GM21737 (cell line): ENCODE data around the gene MYO1D.

ENCODE experiments used
- ATAC-seq: cut with Tn5 transposase; IDR thresholded peaks from one replicate; pipeline ENCODE4 v1.9.1; 2021; ENCODE audit warnings: mild to moderate bottlenecking, moderate library complexity; ENCODE audit not compliant: unreplicated experiment

MYO1D gene

DNA sequence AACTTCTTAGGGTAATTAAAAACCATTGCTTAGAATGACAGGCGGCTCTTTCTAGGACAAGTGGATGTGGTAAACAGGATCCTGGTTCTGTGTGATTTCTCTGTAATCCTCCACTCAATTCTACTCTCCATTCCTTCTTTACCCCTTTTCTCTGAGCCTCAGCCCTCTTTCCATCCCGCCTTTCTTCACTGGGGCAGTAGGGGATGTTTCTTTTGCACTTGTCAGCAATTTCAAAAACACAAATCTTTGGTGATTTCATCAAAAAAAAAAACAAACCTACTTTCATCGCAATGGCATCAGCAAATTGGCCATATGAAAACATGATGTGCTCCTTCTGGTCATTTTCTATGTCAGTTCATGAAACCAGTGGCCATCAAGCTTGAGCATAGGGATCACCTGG, 285.5 kb downstream of the MYO1D start:
- no peak for ATAC-seq

DNA sequence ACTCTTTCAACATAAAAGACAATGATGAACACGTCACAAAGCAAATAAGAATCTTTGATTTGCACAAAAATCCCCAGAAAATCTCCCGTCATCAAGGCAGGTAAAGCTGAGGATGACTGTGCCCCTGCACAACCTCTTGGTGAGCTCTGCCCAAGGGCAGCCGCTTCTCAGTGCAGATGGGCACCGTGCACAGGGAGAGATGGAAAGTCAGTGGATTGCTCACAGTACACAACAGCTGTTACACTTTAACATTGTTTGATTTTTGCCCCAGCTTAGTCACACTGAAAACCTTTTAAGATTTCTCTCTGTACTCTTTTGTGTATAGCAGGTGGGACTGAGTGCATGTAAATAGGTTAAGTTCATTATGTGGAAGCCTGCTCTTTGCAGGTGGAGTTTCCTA, 285.9 kb downstream of the MYO1D start:
- ATAC-seq, result no peak

DNA sequence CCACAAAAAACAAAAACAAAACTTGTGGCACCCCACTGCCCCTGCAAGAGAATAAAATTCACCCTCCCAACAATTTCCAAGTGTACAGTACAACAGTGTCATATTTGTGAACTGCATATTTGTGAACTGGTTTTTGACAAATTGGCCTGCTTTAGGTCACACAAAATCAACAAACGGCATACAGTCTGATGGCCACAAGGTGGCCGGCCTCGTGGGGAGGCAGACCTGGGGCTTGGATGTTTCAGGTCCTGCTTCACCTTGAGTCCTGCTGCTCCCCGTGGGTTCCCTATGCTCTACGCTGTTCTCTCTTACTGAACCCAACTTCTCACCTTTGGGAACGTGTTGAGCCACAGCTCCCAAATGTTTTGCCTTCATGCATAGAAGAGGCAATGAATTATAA, 287.9 kb downstream of the MYO1D start:
- ATAC-seq, result no peak

DNA sequence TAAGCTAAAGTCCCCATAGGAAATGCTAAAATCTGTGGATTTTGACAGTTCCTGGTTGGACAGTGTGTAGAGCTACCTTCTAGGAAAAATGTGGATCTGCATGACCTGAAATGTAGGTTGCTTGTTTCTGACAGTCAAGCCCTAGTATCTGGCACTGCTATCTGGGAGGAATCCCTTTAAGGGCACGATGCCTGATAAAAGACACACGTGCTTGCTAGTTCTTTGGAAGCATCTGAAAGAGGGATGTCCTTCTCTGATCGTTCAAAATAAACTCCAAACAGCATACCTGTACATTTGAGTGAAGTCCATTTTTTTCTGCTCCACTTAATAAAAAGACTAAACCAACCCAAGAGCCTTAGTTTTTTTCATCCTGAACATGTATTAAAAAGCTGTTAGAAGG, 288.8 kb downstream of the MYO1D start:
- ATAC-seq, result no peak

DNA sequence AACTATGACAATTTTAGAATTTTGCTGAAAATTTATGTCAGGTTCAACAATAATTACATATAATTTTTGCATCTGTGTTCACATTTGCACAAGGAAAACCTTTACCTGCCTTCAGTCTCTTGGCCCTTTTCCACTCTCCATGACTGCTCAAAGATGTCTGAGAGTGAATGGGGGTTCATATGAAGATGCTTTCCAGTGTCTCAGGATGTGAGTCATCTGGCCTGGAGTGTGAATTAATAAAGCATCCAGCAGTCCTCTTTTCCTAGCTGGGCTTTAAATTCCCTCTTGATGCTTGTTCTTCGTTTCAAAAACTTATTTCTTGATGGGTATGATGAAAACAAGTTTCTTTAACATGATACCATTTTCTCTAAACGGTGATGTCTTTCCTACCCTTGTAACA, 290.3 kb downstream of the MYO1D start:
- ATAC-seq, result no peak

DNA sequence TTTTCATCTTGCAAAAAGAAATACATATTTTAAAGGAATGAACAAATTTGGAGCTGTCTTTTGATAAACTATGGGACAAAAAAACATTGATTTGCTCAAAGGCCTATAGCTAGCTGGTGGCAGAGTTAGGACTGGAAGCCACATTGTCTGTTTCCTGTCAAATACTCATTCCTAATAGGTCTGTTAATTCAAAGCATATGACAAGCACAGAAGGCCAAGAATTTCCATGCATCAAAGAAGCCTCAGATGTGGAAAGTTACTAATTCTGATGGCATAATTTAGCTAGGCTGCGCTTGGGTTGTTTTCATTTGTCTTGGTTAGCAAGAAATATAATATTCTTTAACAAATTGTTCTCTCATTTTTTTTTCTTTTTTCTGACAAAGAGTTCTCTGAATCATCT, 292.1 kb downstream of the MYO1D start:
- no peak for ATAC-seq

DNA sequence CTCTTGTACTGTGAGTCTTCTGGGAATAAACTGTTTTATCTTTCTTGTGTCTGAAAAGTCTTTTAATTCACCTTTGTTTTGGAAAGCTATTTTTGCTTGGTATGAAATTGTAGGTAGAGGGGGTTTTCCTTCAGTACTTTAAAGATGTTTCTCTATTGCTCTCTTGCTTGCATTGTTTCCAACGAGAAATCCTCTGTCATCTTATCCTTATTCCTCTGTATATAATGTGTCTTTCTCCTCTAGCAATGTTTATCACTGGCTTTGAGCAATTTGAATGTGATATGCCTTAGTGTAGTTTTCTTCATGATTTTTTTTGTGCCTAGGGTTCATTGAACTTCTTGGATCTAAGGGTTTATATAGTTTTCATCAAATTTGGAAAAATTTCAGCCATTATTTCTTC, 293.9 kb downstream of the MYO1D start:
- ATAC-seq, result no peak

DNA sequence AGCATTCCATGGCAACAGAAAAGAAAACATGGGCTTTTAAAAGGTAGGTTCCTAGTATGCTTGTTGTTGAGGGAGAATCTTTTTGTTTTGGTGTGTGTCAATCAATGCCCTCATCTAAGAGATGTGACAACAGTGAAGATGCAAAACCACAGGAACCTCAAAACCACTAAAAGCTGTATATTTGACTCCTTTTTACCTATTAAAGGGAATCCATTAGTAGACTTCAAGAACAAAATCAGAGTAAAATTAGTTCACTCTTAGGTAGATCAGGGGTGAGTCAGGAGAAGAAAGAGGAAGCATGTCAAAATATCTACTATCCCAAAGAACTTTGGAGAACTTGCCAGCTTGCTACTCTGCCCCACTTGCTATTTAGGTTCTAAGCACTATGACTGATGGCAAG, 301.1 kb downstream of the MYO1D start:
- no peak for ATAC-seq

DNA sequence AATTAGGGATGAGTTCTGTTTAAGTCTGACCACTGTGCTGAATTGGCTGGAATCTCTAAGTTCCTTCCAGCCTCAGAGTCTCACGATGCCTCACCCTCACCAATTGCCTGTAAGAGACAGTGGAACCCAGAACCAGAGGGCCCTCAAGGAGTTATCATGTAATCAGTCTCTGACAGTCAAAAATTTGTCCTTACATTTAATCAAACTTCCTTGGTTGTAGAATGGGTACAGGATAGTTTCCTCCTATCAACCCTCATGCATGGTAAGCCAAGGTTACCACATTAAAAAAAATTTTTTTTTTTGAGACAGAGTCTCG, 306.9 kb downstream of the MYO1D start:
- ATAC-seq, result no peak

DNA sequence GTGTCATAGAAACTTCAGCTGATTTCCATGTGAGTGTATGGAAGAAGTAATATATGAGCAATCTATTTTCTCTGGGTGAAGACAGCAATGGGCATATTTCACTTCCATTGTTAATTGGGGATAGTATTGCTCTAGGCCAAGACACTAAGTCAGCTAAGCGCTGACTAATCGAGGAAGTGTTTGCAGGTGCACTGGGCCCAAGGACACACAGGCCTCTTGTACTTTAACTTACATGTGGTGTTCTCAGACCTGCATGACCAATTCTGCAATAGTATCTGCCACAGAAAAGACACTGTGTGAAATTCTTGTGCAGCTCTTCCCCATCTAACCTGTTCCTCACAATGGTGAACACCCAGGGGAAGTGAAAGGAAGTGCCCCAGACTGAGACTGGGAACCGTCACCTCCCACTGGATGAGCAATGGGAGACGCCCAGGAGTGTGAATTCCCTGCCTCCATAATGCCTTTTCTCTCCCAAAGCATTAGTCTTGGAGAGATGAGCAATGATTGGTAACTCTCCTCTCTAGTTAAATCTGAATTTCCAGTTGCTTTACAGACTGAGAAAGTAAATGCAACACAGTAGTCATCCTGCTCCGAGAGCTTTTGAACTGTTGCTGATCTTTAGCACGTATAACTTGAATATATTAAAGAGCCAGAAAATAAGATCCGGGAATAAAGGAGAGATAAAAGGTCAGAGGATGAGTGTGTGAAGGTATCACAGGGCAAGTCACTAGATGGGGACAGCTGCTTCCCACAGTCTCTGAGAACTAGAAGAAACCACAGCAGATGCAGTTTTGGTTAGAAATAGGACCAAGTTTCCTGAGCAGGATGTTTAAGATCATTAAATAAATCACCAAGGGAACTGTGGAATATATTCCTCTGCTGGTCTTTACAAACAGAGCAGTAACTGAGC, 307.5 kb downstream of the MYO1D start:
- no peak for ATAC-seq

DNA sequence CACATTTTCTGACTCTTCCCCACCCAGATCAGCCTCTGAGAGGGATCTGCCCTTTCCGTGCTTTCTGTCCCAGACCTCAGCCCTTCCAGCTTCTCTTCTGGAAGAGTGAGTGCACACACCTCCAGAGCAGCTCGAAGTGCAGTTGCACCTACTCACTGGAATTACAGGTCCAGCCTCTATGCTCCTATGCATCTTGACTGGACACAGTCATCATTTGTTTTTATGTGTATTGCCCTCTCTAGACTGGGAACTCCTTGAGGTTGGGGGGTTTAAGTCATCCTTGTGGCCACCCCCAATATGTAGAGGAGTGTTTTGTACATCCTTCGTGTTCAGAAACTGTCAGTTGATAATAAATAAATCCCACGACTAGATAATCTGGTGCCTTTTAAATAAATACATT, 308.2 kb downstream of the MYO1D start:
- no peak for ATAC-seq

DNA sequence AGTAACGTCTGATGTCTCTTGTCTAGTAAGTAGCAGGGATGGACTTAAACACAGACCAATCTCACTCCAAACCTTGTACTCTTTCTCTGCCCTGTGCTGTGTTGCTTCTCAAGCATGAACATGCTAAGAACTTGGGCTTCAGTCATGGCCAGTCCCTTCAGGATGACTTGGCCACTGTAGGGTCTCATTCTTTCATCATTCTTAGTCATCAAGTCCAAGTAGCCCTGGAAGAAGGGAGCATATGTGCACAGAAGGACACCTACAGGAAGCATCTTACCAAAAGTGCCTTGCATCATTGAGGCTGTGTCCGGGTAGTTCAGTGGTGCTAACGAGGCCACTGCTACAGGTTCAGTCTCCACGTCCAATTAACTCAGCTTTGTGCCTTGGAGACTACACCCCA, 309.4 kb downstream of the MYO1D start:
- ATAC-seq, result no peak

DNA sequence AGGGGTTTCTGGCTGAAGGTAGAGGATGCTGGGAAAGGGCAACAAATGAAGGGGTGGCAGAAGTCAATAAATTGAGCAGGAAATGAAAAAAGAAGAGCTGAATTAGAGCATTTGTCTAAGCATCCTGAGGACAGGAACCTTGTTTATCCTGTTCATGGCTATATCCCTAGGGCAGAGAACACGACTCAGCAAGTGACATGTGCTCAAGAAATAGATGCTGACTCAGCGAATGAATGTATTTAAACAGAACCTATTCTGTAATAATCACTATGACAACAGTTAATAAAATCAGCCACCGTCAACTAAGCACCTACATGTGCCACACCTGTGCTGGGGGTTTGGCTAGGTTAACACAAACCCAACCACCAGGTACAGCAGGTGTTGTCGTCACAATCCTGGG, 309.8 kb downstream of the MYO1D start:
- ATAC-seq, result no peak

DNA sequence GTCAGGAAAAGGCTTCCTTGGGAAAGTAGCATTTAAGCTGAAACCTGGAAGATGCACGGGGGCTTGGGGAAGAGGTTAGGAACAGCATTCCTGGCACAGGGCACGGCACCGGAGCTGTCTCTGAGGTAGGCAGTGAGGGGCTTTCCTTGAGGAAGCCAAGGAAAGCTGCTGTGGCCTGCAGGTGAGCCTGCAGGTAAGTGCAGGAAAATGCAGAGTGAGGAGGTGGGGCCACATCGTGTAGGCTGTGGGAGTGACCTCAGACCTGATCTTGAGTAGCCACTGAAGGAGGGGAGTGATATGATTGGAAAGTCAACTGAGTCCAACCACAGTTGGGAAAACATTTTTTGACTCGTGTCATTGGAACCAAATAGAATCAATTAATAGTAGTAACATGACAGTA, 310.6 kb downstream of the MYO1D start:
- no peak for ATAC-seq

DNA sequence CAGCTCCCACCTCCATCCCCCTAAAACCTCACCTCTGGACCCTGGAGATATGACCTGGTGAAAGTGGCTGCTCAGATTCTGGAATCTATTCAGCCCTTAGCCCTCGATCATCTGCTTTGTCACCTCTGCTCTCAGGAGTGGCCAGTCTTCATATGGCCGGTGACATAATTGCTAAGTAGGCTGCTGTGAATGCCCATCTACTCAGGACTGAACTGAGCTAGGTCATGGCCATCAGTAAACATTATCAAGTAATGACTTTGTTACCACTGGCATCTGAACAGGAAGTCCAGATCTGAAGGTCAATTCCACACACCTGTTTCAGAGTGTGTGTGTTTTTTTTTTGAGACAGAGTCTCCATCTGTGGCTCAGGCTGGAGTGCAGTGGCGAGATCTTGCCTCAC, 311.5 kb downstream of the MYO1D start:
- no peak for ATAC-seq

DNA sequence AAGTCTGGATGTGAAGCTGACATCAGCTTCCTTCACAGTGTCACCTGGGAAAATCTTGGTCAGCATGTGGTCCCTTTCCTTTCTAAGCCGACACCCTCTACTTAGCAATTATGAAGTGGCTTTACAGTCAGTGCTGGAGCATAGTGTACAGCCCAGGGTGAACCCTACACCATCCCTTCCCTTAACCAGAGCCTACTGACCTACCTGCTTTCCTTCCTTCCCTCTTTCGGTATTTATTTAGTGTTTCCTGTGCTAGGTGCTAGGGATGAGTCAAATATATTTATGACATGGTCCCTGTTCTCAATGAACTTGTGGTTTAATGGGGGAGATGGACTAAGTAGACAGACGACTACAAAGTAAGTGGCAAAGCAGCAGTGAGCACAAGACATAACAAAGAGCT, 312.6 kb downstream of the MYO1D start:
- ATAC-seq, result no peak

DNA sequence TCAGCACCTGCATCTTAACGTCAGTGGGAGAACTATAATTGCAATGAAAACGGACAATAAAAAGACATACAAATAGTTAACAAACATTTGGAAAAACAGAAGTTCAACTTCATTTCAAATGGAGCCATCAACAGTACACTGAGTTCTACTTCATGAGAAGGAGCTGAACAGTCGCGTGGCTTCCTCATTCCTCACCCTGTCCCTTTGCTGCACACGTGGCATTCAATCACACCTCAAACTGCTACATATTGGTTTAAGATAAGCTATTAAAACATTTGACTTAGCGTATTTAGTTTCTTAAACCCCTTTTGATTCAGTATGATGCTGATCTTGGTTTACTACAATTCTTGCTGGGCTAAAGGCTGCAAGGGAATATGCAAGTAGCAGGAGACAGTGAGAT, 313.3 kb downstream of the MYO1D start:
- ATAC-seq, result no peak

DNA sequence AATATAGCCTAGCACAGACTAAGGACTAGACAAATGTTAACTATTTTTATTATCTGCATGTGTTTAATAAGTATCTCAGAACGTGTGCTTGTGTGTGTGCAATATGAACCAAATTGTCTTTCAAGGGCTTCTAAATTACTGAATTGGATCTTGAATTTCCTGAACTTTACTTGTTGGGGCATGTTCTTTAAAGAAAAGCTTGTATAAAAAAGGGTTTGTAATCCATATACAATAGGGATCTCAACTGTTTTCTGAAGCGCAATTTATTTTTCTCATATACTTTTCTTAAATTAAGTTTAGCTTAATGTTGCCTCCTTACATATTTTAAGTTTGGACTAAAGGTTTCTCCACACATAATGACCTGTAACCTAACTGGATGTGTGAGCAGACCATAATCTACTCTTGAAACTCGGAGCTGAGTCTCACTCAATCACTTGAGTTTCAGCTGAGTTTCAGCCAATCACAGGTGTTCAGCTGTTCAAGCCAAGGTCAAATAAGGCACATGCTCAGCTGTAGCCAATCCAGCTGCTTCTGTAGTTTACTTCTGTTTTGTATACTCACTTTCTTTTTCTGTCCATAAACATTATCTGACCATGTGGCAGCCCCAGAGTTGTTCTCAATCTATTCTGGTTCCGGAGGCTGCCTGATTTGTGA, 317.8 kb downstream of the MYO1D start:
- ATAC-seq, result peak; percentile 84

DNA sequence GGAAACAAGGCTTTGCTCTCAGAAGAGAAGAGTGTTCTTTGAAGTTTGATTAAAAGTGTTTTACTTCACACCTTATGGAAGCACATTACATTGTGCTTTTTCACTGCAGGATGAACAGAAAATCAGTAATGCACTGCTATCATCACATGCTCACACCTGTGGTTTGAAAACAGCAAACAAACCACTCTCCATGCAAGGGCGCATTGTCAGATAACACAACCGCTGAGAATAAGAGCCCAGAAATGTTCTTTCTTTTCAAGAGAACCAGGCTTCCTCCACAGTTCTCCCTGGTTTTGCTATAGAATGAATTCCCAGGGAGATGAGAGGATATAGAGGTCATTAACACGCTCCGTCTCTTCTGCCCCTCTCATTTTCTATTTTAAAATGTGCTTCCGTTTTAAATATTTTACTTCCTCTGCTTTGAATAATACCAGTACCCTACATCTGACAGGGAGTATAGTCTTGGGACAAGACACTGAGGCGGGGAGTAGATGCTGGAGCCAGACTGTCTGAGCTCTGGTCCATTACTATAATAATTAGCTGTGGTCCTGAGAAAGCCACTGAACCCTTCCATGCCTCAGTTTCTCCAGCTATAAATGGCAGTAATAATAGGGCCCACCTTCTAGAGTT, 318.5 kb downstream of the MYO1D start:
- no peak for ATAC-seq

DNA sequence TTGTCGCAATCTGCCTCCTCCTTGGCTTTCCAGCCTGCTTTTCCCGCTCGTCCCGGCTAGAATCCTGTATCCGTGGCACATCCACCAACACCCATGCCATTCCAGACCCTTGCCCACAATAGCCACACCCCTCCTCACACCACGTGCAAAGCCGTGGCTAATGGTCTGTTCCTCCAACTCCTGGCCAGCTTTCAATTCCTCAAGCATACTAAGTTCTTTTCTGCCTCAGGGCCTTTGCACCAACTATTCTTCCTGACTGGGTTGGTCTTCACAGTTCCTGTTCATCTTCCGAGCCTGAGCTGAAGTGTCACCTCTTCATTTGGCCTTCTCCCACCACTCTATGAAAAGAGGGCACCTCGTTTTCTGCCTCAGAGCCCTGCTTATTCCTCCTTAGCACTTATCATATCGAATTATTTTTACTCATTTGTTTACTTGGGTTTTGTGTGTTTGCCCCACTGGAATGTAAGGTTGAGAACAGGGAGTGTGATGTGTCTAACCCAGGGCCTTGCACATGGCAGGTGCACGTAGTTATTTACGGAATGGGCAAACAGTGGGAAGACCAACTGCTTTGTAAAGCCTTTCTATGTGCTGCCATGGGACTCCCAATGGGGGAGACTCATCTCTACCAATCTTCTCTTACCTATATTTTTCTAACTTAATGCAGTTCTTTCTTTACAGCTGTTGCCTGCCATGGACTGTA, 321.2 kb downstream of the MYO1D start:
- ATAC-seq, result no peak

DNA sequence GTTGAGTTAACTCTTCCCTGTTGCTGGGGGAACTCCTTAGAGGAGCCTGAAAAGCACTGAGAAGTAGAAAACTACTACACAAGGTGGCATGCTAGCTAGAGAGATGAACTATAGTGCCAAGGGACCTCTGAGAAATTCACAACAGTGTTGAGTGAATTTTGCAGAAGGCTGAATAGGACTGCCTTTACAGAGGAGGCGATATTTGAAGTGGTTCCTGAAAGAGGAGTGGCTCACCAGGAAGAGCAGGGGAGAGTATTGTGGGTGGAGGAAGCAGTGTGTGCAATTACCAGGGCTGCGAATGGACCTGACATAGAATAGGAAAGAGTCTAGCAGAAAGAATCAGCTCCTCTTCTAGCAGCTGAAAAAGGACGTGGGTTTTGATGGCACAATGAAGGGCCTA, 323.8 kb downstream of the MYO1D start:
- ATAC-seq, result no peak

DNA sequence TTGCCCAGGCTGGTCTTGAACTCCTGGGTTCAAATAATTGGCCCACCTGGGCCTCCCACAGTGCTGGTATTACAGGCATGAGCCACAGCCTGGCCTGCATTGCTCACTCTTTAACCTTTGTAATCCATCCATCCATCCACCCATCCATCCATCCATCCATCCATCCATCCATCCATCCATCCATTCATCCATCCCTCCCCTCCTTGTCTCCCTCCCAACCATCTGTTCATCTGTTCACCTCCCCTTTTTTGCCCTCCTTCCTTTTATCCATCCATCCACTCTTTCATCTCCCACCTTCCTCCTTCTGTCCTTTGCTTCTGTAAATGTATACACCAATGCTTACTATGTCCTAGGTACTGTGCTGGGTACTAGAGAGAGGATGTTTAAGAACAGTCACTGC, 324.6 kb downstream of the MYO1D start:
- ATAC-seq, result no peak
